ENCODE measurements around the gene KCNK6.
"Not testable (repeated sequence)": the region's sequence is repeated elsewhere in the genome, so short reads cannot be mapped to it uniquely, and the experiment has no call there.

The KCNK6 gene

DNA sequence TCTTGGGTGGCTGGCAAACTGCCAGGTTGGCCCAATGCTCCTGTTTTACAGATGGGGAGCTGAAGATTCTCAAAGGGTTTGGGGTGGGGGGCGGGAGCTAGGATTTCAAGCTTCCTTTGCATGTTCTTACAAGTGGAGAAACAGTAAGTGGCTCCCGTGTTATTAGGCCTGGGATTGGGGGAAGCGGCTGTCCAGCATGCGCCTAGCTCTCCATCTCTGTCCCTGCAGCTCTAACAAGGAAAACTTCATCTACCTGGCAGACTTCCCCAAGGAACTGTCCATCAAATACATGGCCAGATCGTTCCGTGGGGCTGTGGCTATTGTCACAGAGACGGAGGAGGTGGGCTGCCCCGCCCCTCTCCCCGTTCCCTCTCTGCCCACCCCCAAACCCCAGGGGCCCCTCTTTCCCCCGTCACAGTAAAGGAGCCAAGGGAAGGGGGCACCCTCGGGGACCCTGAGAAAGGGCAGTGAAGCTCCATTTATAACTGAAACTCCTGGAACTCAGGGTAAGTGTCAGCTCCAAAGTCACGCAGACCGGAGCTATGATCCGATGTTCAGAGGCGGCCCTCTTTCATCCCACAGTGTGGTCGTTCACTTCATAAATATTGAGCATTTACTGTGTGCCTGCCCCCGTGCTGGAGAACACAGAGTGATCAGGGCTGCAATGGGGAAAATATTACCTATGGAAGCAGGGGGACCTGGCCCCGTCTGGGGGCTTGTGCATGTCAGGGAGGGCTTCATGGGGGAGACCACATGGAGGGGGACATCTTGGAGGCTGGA is 39.8 kb downstream of the KCNK6 start:
- no peak for FAIRE-seq
- no peak for DNase-seq (ENCODE audit: extremely low spot score, insufficient read length, low read depth)

DNA sequence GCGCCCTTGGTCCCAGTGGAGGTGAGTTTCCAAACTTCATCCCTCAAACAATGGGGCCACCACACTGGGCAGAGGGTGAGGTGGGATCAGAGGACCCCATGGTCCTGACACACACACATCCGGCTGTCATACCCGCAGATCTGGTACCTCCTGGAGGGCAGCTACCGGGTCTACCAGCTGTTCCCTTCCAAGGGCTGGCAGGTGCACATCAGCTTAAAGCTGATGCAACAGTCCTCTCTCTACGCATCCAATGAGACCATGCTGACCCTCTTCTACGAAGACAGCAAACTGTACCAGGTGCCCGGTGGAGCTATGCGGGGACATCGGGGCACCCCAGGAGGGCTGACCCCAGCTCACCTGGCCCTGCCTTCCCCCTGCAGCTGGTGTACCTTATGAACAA is 40.7 kb downstream of the KCNK6 start:
- DNase-seq (ENCODE audit: extremely low spot score, insufficient read length, low read depth): no peak
- FAIRE-seq: no peak

DNA sequence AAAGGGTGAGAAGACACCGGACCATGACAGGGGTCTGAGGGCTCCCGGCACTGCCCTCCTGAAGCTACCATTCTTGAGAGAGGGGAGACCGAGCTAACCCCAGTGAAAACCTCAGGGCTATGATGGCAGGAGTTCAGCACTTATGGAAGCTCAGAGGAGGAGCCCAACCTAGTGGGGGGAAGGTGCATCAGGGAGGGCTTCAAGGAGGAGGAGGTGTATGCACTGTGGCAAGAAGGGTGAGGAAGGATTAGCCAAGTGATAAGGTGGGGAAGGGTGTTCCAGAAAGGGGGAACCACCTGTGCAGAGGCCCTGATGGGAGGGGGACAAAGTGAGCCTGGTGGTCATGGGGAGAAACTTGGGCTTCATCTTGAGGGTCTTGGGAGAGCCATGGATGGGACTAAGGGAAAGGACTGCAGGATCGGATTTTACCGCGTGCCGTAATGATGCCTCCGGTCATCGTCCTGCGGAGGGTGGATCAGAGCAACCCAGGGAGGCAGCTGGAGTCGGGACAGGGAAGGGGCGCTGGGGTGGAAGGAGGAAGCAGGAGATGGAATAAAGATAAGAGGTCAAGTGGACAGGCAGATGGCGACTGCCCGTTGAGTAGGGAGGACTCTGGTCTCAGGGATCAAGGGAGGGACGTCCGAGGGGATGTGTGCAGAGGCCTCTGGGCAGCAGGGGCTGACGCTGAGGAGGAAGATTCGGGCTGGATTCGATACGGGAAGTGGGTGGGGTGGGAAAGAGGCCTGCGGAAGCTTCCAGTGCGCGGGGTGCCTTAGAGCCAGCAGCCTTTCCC is 41.4 kb downstream of the KCNK6 start:
- FAIRE-seq (no peak), DNase-seq (ENCODE audit: extremely low spot score, insufficient read length, low read depth) (no peak)

DNA sequence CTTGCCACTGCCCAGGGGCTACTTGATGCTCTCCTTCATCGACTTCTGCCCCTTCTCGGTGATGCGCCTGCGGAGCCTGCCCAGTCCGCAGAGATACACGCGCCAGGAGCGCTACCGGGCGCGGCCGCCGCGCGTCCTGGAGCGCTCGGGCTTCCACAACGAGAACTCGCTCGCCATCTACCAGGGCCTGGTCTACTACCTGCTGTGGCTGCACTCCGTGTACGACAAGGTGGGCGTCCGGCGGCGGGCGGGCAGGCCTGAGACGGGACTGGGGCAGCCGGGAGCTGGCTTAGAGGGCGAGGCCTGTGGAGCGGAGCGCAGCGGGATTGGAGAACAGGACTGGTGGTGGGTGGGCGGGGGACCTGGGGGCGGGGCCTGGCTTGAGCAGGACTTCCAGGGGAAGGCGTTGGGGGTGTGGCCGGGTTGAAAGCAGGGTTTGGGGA is 42.0 kb downstream of the KCNK6 start:
- no peak for FAIRE-seq
- DNase-seq (ENCODE audit: extremely low spot score, insufficient read length, low read depth): no peak

DNA sequence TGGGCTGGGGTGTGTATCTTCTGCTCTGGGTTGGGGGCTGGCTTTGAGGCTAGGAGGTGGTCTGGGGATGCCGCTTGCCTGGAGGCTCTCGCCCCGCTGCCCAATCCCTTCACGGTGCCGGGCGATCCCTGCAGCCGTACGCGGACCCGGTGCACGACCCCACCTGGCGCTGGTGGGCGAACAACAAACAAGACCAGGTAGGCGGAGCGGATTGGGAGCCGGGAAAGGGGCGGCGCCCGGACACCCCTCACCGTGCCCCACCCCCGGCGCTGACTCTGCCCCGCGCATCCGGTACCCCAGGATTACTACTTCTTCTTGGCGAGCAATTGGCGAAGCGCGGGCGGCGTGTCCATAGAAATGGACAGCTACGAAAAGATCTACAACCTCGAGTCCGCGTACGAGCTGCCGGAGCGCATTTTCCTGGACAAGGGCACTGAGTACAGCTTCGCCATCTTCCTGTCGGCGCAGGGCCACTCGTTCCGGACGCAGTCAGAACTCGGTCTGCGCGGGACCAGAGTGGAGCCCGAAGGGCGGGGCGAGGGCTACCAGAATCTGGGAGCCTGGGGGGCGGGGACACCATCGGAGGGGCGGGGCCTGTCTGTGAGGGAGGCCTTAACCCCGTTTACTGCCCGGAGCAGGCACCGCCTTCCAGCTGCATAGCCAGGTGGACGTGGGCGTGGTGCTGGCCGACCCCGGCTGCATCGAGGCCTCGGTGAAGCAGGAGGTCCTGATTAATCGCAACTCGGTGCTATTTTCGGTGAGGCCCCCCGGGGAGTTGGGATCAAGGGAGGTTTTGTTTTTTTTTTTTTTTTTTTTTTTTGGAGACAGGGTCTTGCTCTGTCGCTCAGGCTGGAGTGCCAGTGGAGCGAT is 42.7 kb downstream of the KCNK6 start:
- DNase-seq (ENCODE audit: extremely low spot score, insufficient read length, low read depth) (no peak), FAIRE-seq (peak; percentile 9)

DNA sequence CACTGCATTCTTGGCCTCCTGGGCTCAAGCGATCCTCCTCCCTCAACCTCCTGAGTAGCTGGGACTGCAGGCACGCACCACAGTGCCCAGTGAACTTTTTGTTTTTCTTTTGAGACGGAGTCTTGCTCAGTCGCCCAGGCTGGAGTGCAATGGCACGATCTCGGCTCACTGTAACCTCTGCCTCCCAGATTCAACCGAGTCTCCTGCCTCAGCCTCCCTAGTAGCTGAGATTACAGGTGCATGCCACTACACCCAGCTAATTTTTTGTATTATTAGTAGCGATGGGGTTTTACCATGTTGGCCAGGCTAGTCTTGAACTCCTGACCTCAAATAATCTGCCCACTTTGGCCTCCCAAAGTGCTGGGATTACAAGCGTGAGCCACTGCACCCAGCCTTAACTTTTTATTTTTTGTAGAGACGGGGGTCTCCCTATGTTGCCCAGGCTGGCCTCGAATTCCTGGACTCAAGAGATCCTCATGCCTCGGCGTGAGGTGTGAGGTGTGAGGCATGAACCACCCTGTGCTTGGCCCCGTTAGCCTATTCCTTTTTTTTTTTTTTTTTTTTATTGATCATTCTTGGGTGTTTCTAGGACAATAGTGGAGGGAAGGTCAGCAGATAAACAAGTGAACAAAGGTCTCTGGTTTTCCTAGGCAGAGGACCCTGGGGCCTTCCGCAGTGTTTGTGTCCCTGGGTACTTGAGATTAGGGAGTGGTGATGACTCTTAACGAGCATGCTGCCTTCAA is 43.5 kb downstream of the KCNK6 start:
- DNase-seq (ENCODE audit: extremely low spot score, insufficient read length, low read depth); FAIRE-seq: not testable (repeated sequence)

DNA sequence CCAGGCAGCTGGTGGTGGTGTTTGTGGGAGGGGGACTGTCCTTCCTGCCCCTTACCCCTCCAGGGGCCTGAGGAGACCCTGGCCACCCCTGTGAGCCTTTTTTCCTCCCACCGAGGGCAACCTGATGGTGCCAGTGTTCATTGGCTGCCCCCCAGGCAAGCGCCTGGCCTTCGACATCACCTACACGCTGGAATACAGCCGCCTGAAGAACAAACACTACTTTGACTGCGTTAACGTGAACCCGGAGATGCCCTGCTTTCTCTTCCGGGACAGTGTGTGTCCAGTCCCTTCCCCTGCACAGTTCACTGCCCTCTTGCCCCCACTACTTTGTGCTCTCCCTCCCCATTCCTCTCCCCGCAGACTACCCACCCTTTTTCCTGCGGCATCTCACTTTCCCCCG is 47.4 kb downstream of the KCNK6 start:
- DNase-seq (ENCODE audit: extremely low spot score, insufficient read length, low read depth) (no peak), FAIRE-seq (no peak)

DNA sequence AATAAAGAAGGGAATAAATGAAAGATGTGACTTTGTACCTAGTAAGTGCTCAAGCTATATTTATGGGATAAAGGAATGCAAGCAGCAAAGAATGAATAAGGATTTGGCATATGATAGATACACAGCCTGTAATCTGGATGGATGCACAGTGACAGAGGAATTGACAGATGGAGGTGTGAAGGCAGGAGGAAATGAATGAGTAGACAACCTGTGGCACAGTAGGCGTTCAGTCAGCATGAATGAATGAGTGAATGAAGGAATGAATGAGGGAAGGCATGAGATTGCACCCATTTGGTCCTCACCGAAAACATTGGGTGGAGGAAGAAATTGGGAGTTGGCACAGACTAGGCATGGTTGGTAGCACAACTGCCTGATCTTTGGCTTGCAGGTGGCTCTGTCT is 49.9 kb downstream of the KCNK6 start:
- no peak for DNase-seq (ENCODE audit: extremely low spot score, insufficient read length, low read depth)
- FAIRE-seq: no peak

DNA sequence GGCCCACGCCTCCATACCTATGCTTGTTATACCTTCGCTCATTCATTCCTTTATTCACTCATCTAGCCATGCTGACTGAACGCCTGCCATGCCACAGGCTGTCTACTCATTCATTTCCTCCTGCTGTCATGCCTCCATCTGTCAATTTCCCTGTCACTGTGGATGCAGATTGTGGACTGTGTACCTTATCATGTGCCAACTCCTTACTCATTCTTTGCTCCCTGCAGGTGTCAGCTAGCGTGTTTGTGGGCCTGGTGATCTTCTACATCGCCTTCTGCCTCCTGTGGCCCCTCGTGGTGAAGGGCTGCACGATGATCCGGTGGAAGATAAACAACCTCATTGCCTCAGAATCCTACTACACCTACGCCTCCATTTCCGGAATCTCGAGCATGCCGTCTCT is 50.7 kb downstream of the KCNK6 start:
- no peak for FAIRE-seq
- no peak for DNase-seq (ENCODE audit: extremely low spot score, insufficient read length, low read depth)

DNA sequence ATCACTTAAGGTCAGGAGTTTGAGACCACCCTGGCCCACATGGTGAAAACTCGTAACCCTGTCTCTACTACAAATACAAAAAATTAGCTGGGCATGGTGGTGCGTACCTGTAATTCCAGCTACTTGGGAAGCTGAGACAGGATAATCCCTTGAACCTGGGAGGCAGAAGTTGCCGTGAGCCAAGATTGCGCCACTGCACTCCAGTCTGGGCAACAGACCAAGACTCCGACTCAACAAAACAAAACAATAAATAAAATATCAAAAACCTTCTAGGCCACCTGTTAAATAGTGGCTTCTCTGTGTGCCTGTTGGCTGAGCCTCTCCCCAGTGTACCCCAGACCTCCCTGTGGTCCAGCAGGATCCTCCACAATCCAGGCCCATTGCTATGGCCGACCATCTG is 51.4 kb downstream of the KCNK6 start:
- DNase-seq (ENCODE audit: extremely low spot score, insufficient read length, low read depth) (no peak), FAIRE-seq (no peak)

DNA sequence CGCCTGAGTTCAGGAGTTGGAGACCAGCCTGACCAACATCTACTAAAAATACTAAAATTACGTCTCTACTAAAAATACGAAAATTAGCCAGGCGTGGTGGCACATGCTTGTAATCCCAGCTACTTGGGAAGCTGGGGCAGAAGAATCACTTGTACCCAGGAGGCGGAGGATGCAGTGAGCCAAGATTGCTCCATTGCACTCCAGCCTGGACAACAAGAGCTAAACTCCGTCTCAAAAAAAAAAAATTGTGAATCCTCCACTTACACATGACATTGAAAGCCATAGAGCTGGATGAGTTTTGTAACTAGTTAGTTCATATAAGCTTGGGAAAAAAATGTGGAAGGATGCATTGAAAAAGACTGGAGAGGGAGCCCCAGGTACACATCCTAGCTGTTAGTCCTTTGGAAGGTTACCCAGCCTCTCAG is 54.3 kb downstream of the KCNK6 start:
- DNase-seq (ENCODE audit: extremely low spot score, insufficient read length, low read depth) (no peak), FAIRE-seq (no peak)

DNA sequence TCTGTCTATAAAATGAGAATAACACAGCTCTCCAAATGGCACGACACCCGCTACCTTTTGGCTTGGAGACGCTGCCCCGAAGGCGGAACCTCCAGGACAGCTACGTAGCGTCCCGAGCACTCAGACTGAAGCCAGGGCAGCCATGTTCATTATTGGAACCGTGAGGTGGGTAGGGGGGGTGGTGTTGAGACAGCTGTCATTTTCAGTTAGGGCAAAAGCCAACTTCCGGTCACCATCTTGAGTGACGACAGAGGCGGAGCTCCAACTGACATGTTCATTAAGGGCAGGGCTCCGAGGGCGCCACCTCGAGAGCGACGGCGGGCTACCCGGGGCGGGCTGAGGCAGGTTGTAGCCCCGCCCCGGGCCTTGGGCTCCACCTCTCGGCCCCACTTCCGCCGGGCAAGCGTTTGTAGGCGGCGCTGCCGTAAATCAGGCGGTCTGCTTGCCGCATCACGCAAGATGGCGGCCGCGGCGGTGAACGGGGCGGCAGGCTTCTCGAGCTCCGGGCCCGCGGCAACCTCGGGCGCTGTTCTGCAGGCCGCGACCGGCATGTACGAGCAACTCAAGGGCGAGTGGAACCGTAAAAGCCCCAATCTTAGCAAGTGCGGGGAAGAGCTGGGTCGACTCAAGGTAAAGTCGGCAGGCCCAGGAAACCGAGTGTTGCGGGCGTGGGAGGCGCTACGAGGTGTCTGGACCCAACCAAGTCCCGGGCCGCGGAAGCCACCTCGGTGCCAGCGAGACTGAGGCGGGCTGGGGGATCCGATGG is 54.9 kb downstream of the KCNK6 start, which contains the start of gene PSMD8:
Gene PSMD8, plus strand, starts transcription at position 240 of the 766 bp plus-strand sequence. Its CDS starts 31 bp downstream, at position 271.
- DNase-seq (ENCODE audit: extremely low spot score, insufficient read length, low read depth) (peak; percentile 97), FAIRE-seq (peak; percentile 99)

DNA sequence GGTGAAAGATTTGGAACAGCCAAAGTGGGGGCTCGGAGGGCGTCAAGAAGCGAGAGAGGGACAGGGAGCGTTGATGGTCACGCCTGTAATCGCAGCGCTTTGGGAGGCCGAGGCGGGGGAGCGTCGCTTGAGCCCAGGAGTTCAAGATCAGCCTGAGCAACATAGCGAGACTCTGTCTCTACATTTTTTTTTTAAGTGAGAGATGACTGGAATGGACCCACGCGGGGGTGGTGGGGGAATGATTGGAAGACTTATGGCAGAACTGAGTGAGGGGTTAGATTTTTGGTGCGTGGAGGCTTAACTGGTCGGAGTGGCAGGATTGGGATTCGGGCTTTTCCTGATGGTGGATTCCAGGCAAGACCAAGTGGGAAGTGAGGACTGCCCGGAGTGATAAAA is 55.5 kb downstream of the KCNK6 start:
- no peak for FAIRE-seq
- no peak for DNase-seq (ENCODE audit: extremely low spot score, insufficient read length, low read depth)

DNA sequence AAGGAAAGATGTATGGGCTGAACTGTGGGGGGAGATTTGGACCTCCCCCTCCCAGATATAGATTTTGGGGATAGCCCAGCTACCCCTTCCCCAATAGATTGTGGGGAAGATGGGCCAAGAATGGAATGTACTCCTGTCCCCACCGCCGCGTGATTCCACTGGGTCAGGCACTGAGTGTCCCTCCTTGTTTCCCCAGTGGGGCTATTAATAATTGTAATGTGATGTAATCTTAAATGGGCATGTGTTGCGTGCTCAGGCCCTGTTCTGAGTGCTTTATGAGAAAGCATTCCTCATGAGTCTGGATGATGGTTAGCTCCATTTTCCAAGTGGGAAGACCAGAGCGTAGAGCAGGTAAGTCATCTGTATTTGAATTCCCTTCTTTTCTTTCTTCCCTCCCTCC is 56.1 kb downstream of the KCNK6 start:
- DNase-seq (ENCODE audit: extremely low spot score, insufficient read length, low read depth) (no peak), FAIRE-seq (no peak)

DNA sequence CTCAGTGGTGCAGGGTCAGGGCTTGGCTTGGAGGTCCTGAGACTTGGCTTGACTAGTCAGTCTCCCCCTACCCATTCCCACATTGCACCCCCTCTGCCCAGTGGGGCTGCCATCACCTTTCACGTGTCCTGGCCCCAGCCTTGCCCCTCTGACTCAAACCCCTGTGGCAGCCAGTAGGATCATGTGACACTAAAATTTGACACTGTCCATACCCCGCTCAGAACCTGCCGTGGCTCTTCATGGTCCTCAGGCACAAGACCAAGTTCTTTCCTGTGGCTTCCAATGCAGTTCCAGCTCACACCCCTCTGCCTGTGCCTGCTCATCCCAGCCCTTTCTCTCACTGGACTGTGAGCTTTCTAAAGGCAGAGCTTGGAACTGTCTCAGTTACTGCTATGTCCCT is 56.9 kb downstream of the KCNK6 start:
- no peak for FAIRE-seq
- no peak for DNase-seq (ENCODE audit: extremely low spot score, insufficient read length, low read depth)

DNA sequence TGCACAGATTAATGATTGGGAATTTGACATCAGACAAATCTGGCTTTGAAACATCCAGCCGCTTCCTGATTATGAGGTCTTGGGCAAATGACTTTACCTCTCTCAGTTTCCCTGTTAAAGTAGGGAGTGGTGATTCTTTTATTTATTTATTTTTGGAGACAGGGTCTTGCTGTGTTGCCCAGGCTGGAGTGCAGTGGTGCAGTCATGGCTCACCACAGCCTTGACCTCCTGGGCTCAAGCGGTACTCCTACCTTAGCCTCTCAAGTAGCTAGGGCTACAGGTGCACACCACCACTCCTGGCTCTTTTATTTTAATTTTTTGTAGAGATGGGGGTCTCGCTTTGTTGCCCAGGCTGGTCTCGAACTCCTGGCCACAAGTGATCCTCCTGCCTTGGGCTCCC is 57.4 kb downstream of the KCNK6 start:
- no peak for DNase-seq (ENCODE audit: extremely low spot score, insufficient read length, low read depth)
- FAIRE-seq: no peak

DNA sequence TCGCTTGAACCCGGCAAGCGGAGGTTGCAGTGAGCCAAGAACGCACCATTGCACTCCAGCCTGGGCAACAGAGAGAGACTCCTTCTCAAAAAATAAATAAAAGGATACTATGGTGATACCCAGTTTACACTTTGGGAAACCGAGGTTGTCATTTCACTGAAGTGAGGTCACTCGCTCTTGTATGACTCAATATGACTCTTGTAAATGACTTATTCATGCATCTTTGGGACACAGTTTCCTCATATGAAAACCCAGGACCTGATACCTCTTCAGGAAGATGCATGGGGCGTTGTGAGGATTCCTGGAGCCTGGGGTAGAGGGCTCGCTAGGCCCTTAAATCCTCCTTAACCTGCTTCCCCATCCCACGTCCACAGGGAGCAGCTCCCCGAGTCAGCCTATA is 59.2 kb downstream of the KCNK6 start:
- DNase-seq (ENCODE audit: extremely low spot score, insufficient read length, low read depth) (no peak), FAIRE-seq (no peak)

DNA sequence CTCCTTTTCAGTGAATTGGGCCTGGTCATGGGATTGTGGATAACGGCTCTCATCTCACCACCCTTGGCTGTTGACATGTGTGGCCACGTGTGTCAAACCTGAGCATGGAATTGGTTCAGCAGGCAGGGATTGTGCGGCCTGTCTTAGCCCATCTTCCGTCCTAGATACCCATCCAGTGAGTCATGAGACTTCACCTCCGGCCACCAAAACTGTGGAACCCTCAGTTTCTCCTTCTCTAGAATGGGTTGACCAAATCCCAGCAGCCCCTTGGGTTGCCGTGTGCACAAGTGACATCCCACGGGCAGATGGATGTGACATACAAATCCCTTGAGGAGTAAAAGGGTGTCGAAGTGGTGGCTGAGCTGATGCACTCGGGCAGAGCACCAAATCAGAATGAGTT is 61.5 kb downstream of the KCNK6 start:
- DNase-seq (ENCODE audit: extremely low spot score, insufficient read length, low read depth): no peak
- FAIRE-seq: no peak
